ENCODE data around the gene RIN1.

DNA sequence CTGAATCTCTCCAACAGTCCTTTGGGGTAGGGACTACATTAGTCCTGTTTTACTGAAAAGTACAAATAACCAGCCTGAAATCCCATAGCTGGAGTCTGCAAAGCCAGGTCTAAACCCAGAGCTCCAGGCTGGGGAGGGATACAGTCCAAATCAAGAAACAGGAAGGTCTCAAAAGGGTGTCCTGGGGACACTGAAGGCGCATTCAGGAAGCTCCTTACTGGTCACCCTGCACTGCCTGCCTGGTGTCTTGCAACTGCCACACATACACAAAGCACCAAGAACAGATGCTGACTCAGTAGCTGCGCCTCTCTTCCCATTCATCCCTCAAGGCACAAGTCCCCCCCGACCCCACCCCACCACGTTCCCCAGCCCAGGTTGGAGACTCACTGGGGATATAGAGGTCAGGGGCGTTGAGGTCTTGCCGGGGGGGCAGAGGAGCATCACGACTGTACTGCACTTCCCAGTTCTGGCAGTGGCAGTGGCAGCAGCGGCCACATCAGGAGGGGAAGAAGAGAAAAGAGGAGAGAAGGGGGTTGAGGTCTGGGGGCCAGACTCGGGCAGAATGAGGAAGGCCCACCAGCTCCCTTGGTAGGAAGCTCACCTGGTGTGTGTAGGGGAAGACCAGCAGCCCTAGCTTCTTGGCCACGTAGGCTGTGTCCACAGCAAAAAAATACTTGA, 48.9 kb downstream of the RIN1 start:
- TF ChIP-seq, protein P1, sequence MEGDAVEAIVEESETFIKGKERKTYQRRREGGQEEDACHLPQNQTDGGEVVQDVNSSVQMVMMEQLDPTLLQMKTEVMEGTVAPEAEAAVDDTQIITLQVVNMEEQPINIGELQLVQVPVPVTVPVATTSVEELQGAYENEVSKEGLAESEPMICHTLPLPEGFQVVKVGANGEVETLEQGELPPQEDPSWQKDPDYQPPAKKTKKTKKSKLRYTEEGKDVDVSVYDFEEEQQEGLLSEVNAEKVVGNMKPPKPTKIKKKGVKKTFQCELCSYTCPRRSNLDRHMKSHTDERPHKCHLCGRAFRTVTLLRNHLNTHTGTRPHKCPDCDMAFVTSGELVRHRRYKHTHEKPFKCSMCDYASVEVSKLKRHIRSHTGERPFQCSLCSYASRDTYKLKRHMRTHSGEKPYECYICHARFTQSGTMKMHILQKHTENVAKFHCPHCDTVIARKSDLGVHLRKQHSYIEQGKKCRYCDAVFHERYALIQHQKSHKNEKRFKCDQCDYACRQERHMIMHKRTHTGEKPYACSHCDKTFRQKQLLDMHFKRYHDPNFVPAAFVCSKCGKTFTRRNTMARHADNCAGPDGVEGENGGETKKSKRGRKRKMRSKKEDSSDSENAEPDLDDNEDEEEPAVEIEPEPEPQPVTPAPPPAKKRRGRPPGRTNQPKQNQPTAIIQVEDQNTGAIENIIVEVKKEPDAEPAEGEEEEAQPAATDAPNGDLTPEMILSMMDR (IDR thresholded peaks at IDR 0.05), result no peak
- no peak for TF ChIP-seq POLR2A (IDR thresholded peaks at IDR 0.05)
